Measurements from ENCODE around the gene AGO4. TPM values are rescaled to one million over a fixed set of nuclear protein-coding genes. Genes with fewer than 3 reads are reported as not detected.

Gene AGO4
- total RNA-seq, 1 donor from 2014 or later, result 26.4 TPM

- TF ChIP-seq EZH2 (IDR thresholded peaks at IDR 0.05), result no peak
- no peak for TF ChIP-seq CTCF (IDR thresholded peaks at IDR 0.05)
- no peak for TF ChIP-seq EZH2phosphoT487 (IDR thresholded peaks at IDR 0.05)
- H3K4me3 ChIP-seq, result no peak overlapping the region
- H3K27me3 ChIP-seq, result no peaks in the 10 kb centered on the region
- no peak overlapping the region for H2AFZ ChIP-seq (replicated peaks)
- no peak for DNase-seq (ENCODE audit: low spot score)
- H3K27ac ChIP-seq, result no peak overlapping the region
- no peaks in the 10 kb centered on the region for H3K27me3 Mint-ChIP-seq (ENCODE audit: insufficient read depth, low read depth)
- no peaks in the 10 kb centered on the region for H3K9me3 ChIP-seq (ENCODE audit: low read depth)
- H3K9me3 Mint-ChIP-seq, result no peaks in the 10 kb centered on the region
- peaks cover 17% of the 10 kb centered on the region for H3F3A ChIP-seq (ENCODE audit: low read depth)
- no peak overlapping the region for H3K4me3 Mint-ChIP-seq
- no peaks in the 10 kb centered on the region for H4K20me1 ChIP-seq (ENCODE audit: low read depth)
- no peak overlapping the region for H3K27ac Mint-ChIP-seq
- H3K36me3 ChIP-seq, result peaks cover 7% of the 10 kb centered on the region
- no peaks in the 10 kb centered on the region for H3K4me1 Mint-ChIP-seq
- no peaks in the 10 kb centered on the region for H3K4me1 ChIP-seq
- H3K36me3 Mint-ChIP-seq, result peaks cover 9% of the 10 kb centered on the region
- no peak overlapping the region for H3K9ac ChIP-seq
- no peaks in the 10 kb centered on the region for H3K79me2 ChIP-seq (ENCODE audit: low read depth)
- H3K4me2 ChIP-seq, result no peak overlapping the region
Observed at GRCh38 chr1:35851132-35851869, 43.5 kb downstream of the AGO4 start.

- Mint-ChIP-seq H3K4me3 (no peak overlapping the region), H3K27me3 (ENCODE audit: insufficient read depth, low read depth) (no peaks in the 10 kb centered on the region), H3K9me3 (no peaks in the 10 kb centered on the region), H3K27ac (no peak overlapping the region), H3K36me3 (peaks cover 10% of the 10 kb centered on the region), H3K4me1 (no peaks in the 10 kb centered on the region)
- no peak for DNase-seq (ENCODE audit: low spot score)
- Histone ChIP-seq H3K36me3 (peaks cover 7% of the 10 kb centered on the region), H3K9me3 (ENCODE audit: low read depth) (no peaks in the 10 kb centered on the region), H3K27ac (no peak overlapping the region), H2AFZ (replicated peaks) (no peak overlapping the region), H3K4me1 (no peaks in the 10 kb centered on the region), H3K4me2 (no peak overlapping the region), H3K27me3 (no peaks in the 10 kb centered on the region), H3K79me2 (ENCODE audit: low read depth) (no peaks in the 10 kb centered on the region), H3F3A (ENCODE audit: low read depth) (peaks cover 21% of the 10 kb centered on the region), H4K20me1 (ENCODE audit: low read depth) (no peaks in the 10 kb centered on the region), H3K9ac (no peak overlapping the region), H3K4me3 (no peak overlapping the region)
- TF ChIP-seq CTCF (IDR thresholded peaks at IDR 0.05) (no peak), EZH2phosphoT487 (IDR thresholded peaks at IDR 0.05) (no peak), EZH2 (IDR thresholded peaks at IDR 0.05) (no peak)
Observed at GRCh38 chr1:35852241-35852640, 44.4 kb downstream of the AGO4 start.

- Mint-ChIP-seq H3K27ac (no peak overlapping the region), H3K4me1 (no peaks in the 10 kb centered on the region)
Observed at GRCh38 chr1:35854989-35855700, 47.3 kb downstream of the AGO4 start.

More at GRCh38 chr1:35854989-35855700, 47.3 kb downstream of the AGO4 start:
- Histone ChIP-seq H3F3A (ENCODE audit: low read depth) (peaks cover 19% of the 10 kb centered on the region), H3K9ac (no peak overlapping the region), H3K4me3 (no peak overlapping the region), H3K27ac (peak overlapping the region; percentile 1), H3K79me2 (ENCODE audit: low read depth) (no peaks in the 10 kb centered on the region), H3K4me1 (no peaks in the 10 kb centered on the region), H3K27me3 (no peaks in the 10 kb centered on the region), H3K9me3 (ENCODE audit: low read depth) (no peaks in the 10 kb centered on the region), H3K36me3 (peaks cover 7% of the 10 kb centered on the region), H4K20me1 (ENCODE audit: low read depth) (no peaks in the 10 kb centered on the region), H3K4me2 (no peak overlapping the region), H2AFZ (replicated peaks) (no peak overlapping the region)
- no peaks in the 10 kb centered on the region for H3K27me3 Mint-ChIP-seq (ENCODE audit: insufficient read depth, low read depth)
- TF ChIP-seq EZH2phosphoT487 (IDR thresholded peaks at IDR 0.05), result no peak
- no peak for TF ChIP-seq EZH2 (IDR thresholded peaks at IDR 0.05)
- TF ChIP-seq CTCF (IDR thresholded peaks at IDR 0.05), result peak; percentile 33
- H3K4me3 Mint-ChIP-seq, result no peak overlapping the region
- peak; percentile 21 for DNase-seq (ENCODE audit: low spot score)
- H3K9me3 Mint-ChIP-seq, result no peaks in the 10 kb centered on the region
- H3K36me3 Mint-ChIP-seq, result peaks cover 10% of the 10 kb centered on the region

Measured in neural progenitor cell (in vitro differentiated cells).